WI38 (cell line): ENCODE results near the gene NTN5.

ENCODE experiments used
- H3K4me3 ChIP-seq: 2 replicates; pipeline ENCODE4 v1.5.1; 2011; ENCODE audit warnings: low read depth, mild to moderate bottlenecking, control low read depth, low read length
- CTCF ChIP-seq: IDR thresholded peaks from 2 replicates; pipeline ENCODE4 v1.5.1; 2012; ENCODE audit warnings: low read depth, mild to moderate bottlenecking, control low read depth, low read length

Gene NTN5

GRCh38 chr19:48654299-48655059 lies 18.3 kb downstream of the NTN5 start:
- H3K4me3 ChIP-seq = no peak overlapping the region
- no peak for TF ChIP-seq CTCF

- TF ChIP-seq CTCF = no peak
- H3K4me3 ChIP-seq = no peak overlapping the region
These were observed 21.2 kb downstream of the NTN5 start for GRCh38 chr19:48651683-48652048.

GRCh38 chr19:48650974-48651682 lies 21.7 kb downstream of the NTN5 start:
- no peak for TF ChIP-seq CTCF
- H3K4me3 ChIP-seq = no peak overlapping the region

- H3K4me3 ChIP-seq = no peak overlapping the region
- no peak for TF ChIP-seq CTCF
These were observed 24.7 kb downstream of the NTN5 start for GRCh38 chr19:48648134-48648533.

GRCh38 chr19:48646722-48647216 lies 26.0 kb downstream of the NTN5 start:
- peak overlapping the region; percentile 58 for H3K4me3 ChIP-seq
- no peak for TF ChIP-seq CTCF

GRCh38 chr19:48646001-48646721 lies 26.7 kb downstream of the NTN5 start, which contains the start of gene CA11:
CA11 (minus strand) TSS chr19:48646187; CDS start chr19:48645632, 555 bp downstream.
- peak within 1 kb of the TSS; percentile 58 for H3K4me3 ChIP-seq
- TF ChIP-seq CTCF = peak; percentile 90
